IgD-negative memory B cell (primary cell): ENCODE data around the gene STK33. TPM values are rescaled to one million over a fixed set of nuclear protein-coding genes. Genes with fewer than 3 reads are reported as not detected.

Experiments used
- H3K27ac Mint-ChIP-seq, 3 donors: one replicate each; pipeline ENCODE4 v1.8.0; 2020 to 2022; ENCODE audit warnings: mild to moderate bottlenecking in 3 of 3, mixed read lengths in 3 of 3, moderate library complexity in 1 of 3
- H3K27me3 Mint-ChIP-seq: one replicate; pipeline ENCODE4 v1.8.0; 2021; ENCODE audit warnings: mixed read lengths
- H3K36me3 Mint-ChIP-seq: one replicate; pipeline ENCODE4 v1.8.0; 2020; ENCODE audit warnings: mild to moderate bottlenecking, mixed read lengths
- H3K4me1 Mint-ChIP-seq, 3 donors: one replicate each; pipeline ENCODE4 v1.8.0; 2020 to 2022; ENCODE audit warnings: mixed read lengths in 3 of 3, mild to moderate bottlenecking in 1 of 3
- H3K4me3 Mint-ChIP-seq, 4 donors: one replicate each; pipeline ENCODE4 v1.8.0; 2020 to 2022; ENCODE audit warnings: mild to moderate bottlenecking in 4 of 4, mixed read lengths in 4 of 4, moderate library complexity in 3 of 4
- H3K9me3 Mint-ChIP-seq, 3 donors: one replicate each; pipeline ENCODE4 v1.8.0; 2020 to 2021; ENCODE audit warnings: mixed read lengths in 3 of 3, mild to moderate bottlenecking in 1 of 3
- polyA plus RNA-seq: library from polyadenylated mRNA; unstranded; fragments of 300-500 nt; fragmentation: Illumina TruSeq; gene quantifications from one replicate; pipeline ENCODE4 v1.2.3, GENCODE V29; 2021

Gene STK33
- polyA plus RNA-seq, 1 donor from 2014 or later, result 1.4 TPM

DNA sequence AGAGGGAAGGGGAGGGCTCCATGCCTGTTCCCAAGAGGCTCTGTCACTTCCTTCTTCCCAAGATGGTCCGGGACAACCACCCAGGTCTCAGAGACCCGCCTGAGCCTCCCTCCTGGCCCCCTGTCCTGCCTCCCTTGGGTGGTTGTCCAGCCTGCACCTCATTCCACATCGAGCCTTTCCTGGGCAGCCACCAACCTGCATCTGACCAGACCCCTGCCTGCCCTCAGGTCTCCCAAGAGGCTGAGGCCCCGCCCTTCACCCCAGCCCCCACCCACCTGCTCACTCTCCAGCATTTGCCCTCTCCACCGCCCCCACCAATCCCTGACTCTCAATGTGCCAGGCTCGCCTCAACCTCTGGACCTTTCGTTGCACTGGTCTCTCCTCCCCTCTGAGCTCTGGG is 232.8 kb downstream of the STK33 start:
- peaks cover 1% of the 10 kb centered on the region for H3K27me3 Mint-ChIP-seq
- no peak overlapping the region for H3K4me3 Mint-ChIP-seq
- peaks cover 4% of the 10 kb centered on the region for H3K36me3 Mint-ChIP-seq
- H3K9me3 Mint-ChIP-seq, result no peaks in the 10 kb centered on the region
- peaks cover 0 to 1% (median 0%) of the 10 kb centered on the region in 3 donors for H3K4me1 Mint-ChIP-seq
- no peak overlapping the region for H3K27ac Mint-ChIP-seq

DNA sequence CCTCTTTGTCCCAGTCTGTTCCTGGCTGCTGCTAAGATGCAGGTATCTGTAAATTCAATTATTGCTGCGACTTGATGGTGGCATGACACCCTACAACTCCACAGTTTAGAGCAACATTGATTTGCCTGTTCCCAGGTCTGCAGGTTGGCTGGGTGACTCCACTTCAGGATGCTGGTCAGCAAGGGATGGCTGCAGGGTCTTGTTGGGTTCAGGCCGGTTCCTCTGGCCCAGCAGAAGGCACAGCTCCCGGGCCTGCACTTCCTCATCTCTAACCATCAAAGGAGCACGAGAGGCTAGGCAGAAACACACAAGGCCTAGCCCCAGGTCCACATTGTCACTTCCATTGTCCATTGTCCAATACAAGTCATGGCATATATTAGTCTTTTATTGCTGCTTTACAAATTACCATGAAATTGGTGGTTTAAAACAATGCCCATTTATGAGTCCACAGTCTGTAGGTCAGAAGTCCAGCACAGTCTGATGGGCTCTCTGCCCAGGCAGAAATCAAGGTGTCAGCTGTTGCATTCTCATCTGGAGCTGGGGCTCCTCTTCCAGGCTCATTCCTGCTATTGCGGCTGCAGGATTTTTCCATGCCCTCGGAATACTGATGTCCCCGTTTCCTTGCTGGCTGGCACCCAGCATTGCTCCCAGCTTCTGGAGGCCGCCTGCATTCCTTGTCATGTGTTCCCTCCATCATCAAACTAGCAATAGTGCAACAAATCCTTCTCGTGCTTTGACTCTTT is 233.8 kb downstream of the STK33 start:
- Mint-ChIP-seq H3K4me3 (no peak overlapping the region), H3K36me3 (peaks cover 4% of the 10 kb centered on the region), H3K4me1 (peaks cover 0 to 1% (median 0%) of the 10 kb centered on the region in 3 donors), H3K9me3 (no peaks in the 10 kb centered on the region), H3K27ac (no peak overlapping the region), H3K27me3 (peaks cover 6% of the 10 kb centered on the region)

- Mint-ChIP-seq H3K27ac (no peak overlapping the region), H3K4me1 (peaks cover 0 to 5% (median 1%) of the 10 kb centered on the region in 3 donors), H3K4me3 (no peak overlapping the region), H3K27me3 (peaks cover 10% of the 10 kb centered on the region), H3K9me3 (no peaks in the 10 kb centered on the region), H3K36me3 (peaks cover 4% of the 10 kb centered on the region)
Measured at GRCh38 chr11:8359521-8359920, 234.5 kb downstream of the STK33 start.

- no peak overlapping the region for H3K4me3 Mint-ChIP-seq
- H3K36me3 Mint-ChIP-seq, result peaks cover 4% of the 10 kb centered on the region
- H3K27me3 Mint-ChIP-seq, result peaks cover 17% of the 10 kb centered on the region
- H3K27ac Mint-ChIP-seq, result no peak overlapping the region
- H3K9me3 Mint-ChIP-seq, result no peaks in the 10 kb centered on the region
- H3K4me1 Mint-ChIP-seq, result peaks cover 0 to 8% (median 2%) of the 10 kb centered on the region in 3 donors
Measured at GRCh38 chr11:8357891-8358566, 236.0 kb downstream of the STK33 start.

DNA sequence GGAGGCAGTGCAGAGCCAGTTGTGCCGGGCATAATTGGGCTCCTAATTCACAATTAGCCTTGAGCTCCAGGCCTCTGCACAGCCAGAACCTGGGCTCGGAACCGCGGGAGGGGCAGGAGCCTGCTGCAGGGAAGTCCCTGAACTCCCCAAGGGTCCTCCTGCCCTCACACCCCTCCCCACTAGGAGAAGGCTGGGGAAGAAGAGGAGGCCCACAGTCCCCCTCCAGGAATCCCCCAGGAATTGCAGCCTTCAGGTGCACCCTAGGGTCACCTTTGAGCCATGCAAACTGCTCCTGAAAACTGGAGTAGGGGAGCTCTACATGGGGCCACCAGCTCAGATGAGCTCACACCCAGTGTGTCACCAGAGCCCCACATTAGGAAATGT is 236.5 kb downstream of the STK33 start:
- H3K9me3 Mint-ChIP-seq, result no peaks in the 10 kb centered on the region
- peaks cover 16% of the 10 kb centered on the region for H3K27me3 Mint-ChIP-seq
- no peak overlapping the region for H3K4me3 Mint-ChIP-seq
- no peak overlapping the region for H3K27ac Mint-ChIP-seq
- H3K4me1 Mint-ChIP-seq, result peaks cover 0 to 8% (median 2%) of the 10 kb centered on the region in 3 donors
- peaks cover 4% of the 10 kb centered on the region for H3K36me3 Mint-ChIP-seq

GRCh38 chr11:8356721-8357504 is 237.1 kb downstream of the STK33 start:
- H3K4me1 Mint-ChIP-seq, result peaks cover 0 to 8% (median 2%) of the 10 kb centered on the region in 3 donors
- H3K9me3 Mint-ChIP-seq, result no peaks in the 10 kb centered on the region
- peaks cover 19% of the 10 kb centered on the region for H3K27me3 Mint-ChIP-seq
- no peak overlapping the region for H3K4me3 Mint-ChIP-seq
- peaks cover 4% of the 10 kb centered on the region for H3K36me3 Mint-ChIP-seq
- H3K27ac Mint-ChIP-seq, result no peak overlapping the region

GRCh38 chr11:8356216-8356615 is 237.8 kb downstream of the STK33 start:
- peaks cover 21% of the 10 kb centered on the region for H3K27me3 Mint-ChIP-seq
- no peak overlapping the region for H3K4me3 Mint-ChIP-seq
- H3K9me3 Mint-ChIP-seq, result no peaks in the 10 kb centered on the region
- H3K4me1 Mint-ChIP-seq, result peaks cover 0 to 8% (median 2%) of the 10 kb centered on the region in 3 donors
- H3K27ac Mint-ChIP-seq, result no peak overlapping the region
- H3K36me3 Mint-ChIP-seq, result peaks cover 4% of the 10 kb centered on the region

GRCh38 chr11:8355416-8355742 is 238.6 kb downstream of the STK33 start:
- H3K27ac Mint-ChIP-seq, result no peak overlapping the region

DNA sequence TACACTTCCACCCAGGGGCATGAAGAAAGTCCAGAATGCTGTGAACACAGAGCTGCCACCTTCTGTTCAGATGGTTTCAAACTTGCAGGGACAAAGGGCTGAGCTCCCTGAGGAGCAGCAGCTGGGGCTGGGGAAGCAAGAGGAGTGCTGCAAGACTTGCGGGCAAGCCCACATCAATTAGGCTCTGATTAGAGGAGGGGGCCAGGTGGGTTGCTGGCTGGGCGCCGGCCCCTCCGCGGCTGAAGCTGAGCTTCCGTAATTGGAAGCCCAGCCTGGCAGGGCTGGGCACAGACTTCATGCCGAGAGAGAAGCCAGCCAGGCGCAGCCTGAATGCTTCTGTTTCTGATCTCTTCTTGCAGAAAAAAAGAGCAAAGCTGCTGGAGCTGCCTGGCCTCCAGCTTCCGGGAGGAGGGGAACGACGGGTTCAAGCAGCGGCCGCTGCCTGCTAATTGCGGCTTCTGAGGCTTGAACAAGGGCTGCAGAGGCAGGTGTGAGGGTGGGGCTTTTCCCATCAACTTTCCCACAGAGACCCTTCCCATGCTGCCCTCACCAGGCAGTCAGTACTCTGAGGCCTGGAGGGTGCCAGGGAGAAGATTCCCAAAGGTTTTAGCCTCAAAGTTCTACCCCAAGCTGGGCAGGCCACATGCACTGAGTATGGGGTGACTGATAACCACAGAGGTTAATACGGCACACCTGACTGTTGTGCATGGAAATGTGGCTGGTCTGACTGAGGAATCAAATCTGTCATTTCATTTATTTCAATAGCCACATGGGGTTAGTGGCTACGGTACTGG is 239.2 kb downstream of the STK33 start:
- H3K4me3 Mint-ChIP-seq, result no peak overlapping the region
- H3K27me3 Mint-ChIP-seq, result peaks cover 25% of the 10 kb centered on the region
- H3K4me1 Mint-ChIP-seq, result peaks cover 0 to 8% (median 2%) of the 10 kb centered on the region in 3 donors
- no peak overlapping the region for H3K27ac Mint-ChIP-seq
- H3K36me3 Mint-ChIP-seq, result peaks cover 4% of the 10 kb centered on the region
- no peaks in the 10 kb centered on the region for H3K9me3 Mint-ChIP-seq

More at GRCh38 chr11:8355416-8355742, 238.6 kb downstream of the STK33 start:
- peaks cover 4% of the 10 kb centered on the region for H3K36me3 Mint-ChIP-seq
- H3K4me3 Mint-ChIP-seq, result no peak overlapping the region
- H3K4me1 Mint-ChIP-seq, result peaks cover 0 to 8% (median 2%) of the 10 kb centered on the region in 3 donors
- peaks cover 25% of the 10 kb centered on the region for H3K27me3 Mint-ChIP-seq
- H3K9me3 Mint-ChIP-seq, result no peaks in the 10 kb centered on the region

DNA sequence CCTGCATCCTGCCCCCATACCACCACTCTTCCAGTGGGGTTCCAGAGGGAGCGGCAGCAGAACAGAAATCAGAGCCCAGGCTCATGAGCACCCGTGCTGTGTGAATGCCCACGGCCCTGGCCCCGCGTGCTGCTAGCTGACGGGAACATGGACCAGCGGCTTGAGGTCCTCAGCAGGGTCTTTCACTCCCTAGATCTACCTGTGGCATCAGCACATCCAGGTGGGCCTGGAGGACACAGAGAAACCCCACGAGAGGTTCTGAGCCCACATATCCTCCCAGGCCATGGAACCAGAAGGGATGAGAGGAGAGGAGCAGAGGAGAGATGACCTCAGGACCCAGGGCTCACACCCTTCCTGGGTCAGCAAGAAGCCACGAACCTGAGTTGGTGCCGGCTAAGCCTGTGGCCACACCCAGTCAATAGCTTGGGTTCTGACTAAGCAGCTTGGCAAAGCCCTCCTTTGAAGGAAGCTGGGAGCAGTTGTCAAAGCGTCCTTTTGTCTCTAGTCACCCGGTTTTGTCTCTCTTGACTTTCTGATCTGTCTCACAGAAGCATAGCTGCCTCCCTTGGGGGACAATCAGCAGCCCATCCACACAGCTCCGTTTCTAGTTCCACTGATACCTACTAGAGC is 241.0 kb downstream of the STK33 start:
- Mint-ChIP-seq H3K27me3 (peaks cover 28% of the 10 kb centered on the region), H3K4me3 (no peak overlapping the region), H3K36me3 (no peaks in the 10 kb centered on the region), H3K4me1 (peaks cover 0 to 8% (median 2%) of the 10 kb centered on the region in 3 donors), H3K9me3 (peaks cover 0 to 4% (median 2%) of the 10 kb centered on the region in 3 donors), H3K27ac (peak overlapping the region in 1 of 3 donors; percentile 28)

GRCh38 chr11:8352103-8352875 is 241.7 kb downstream of the STK33 start:
- Mint-ChIP-seq H3K4me3 (no peak overlapping the region), H3K4me1 (peaks cover 0 to 8% (median 2%) of the 10 kb centered on the region in 3 donors), H3K36me3 (no peaks in the 10 kb centered on the region), H3K9me3 (peaks cover 0 to 7% (median 5%) of the 10 kb centered on the region in 3 donors), H3K27ac (no peak overlapping the region), H3K27me3 (peaks cover 28% of the 10 kb centered on the region)

DNA sequence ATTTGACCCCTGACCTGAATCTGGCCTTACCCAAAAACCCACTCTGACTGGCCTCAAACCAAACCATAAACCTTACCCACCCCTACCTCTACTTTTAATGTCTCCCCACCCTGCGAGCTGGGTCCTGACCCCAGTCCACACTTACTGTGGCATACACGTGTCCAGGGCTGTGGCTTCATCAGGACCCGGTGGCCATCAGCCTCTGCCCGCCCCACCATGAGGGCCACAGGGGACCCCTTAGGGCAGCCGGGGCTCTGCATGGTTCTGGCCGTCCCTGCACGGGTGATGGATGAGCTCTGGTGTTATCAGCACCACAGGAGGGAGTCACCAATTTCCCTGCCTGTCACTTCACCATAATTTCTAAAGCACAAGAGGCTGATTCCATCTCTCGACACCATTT is 242.8 kb downstream of the STK33 start:
- Mint-ChIP-seq H3K27ac (no peak overlapping the region), H3K36me3 (no peaks in the 10 kb centered on the region), H3K27me3 (peaks cover 28% of the 10 kb centered on the region), H3K4me1 (peaks cover 0 to 8% (median 2%) of the 10 kb centered on the region in 3 donors), H3K4me3 (no peak overlapping the region), H3K9me3 (peaks cover 0 to 7% (median 5%) of the 10 kb centered on the region in 3 donors)

DNA sequence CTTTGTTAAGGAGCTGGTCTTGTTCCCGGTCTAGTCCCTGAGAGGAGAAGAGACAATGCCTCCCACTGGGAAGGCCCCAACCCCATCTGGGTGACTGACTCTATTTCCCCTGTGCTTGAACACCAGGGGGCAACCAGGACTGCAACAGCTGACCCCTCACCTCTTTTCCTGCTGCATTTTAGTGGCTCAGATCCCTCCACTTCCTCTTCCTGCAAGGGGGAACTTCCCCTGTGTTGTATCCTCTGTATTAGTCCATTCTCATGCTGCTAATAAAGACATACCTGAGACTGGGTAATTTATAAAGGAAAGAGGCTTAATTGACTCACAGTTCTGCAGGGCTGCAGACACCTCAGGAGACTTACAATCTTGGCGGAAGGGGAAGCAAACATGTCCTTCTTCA is 246.1 kb downstream of the STK33 start:
- H3K9me3 Mint-ChIP-seq, result peaks cover 0 to 7% (median 5%) of the 10 kb centered on the region in 3 donors
- no peak overlapping the region for H3K4me3 Mint-ChIP-seq
- H3K4me1 Mint-ChIP-seq, result peaks cover 2 to 9% (median 8%) of the 10 kb centered on the region in 3 donors
- H3K36me3 Mint-ChIP-seq, result peaks cover 2% of the 10 kb centered on the region
- H3K27me3 Mint-ChIP-seq, result peaks cover 13% of the 10 kb centered on the region
- H3K27ac Mint-ChIP-seq, result no peak overlapping the region
